HG02884 (cell line): ENCODE data around the gene AADAC.
"Not testable (repeated sequence)": the region's sequence is repeated elsewhere in the genome, so short reads cannot be mapped to it uniquely, and the experiment has no call there.

Experiments
- ATAC-seq: cut with Tn5 transposase; IDR thresholded peaks from one replicate; pipeline ENCODE4 v1.9.1; 2021; ENCODE audit warnings: mild to moderate bottlenecking, moderate library complexity; ENCODE audit not compliant: unreplicated experiment

The AADAC gene

DNA sequence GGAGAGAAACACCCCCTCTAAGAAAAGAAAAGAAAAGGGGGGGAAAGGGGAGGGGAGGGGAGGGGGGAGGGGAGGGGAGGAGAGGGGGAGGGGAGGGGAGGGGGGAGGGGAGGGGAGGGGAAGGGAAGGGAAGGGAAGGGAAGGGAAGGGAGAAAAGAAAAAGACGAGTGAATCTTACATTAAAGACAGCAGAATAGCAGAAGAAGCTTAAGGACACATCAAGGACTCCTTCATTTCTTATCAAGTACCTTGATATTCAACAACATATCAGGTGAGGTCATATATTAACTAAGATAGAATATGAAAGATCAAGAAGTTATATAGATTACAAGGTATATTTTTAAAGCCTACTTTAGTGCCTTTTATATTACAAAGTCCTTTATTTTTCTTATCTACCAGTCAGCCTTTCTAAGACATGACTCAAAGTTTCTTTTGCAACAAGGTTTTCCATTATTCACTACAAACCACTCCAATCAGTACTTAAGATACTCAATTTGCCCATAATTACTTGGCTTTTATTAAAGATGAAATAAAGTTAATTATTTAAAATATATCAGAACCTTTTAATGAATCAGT, 17.7 kb upstream of the AADAC start:
- no peak for ATAC-seq

DNA sequence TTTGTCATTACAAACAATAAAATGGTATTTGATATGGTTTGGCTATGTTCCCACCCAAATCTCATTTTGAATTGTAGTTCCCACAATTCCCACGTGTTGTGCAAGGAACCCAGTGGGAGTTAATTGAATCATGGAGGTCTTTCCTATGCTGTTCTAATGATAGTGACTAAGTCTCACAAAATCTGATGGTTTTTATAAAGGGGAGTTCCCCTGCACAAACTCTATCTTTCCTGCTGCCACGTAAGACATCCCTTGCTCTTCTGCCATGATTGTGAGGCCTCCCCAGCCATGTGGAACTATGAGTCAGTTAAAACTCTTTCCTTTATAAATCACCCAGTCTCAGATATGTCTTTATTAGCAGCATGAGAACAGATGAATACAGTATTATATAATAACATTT, 15.4 kb upstream of the AADAC start:
- ATAC-seq, result no peak

DNA sequence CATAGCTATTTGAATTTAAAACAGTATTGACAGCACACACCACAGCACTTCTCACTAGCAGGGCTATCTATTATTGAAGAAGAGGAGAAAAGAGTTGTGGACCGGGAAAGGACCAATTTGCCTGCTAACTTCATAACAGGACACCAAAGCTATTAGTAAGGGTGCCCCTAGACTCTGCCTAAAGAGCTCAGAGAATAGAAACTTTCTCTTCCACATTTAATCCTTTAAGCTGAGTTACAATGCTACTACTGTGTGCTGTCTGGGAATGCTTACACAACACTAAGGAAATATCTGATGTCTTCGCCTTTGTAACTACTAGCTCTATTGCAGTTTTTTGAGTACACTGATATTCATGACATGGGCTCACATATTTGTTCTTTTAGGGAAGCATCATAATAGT, 13.5 kb upstream of the AADAC start:
- ATAC-seq, result no peak

DNA sequence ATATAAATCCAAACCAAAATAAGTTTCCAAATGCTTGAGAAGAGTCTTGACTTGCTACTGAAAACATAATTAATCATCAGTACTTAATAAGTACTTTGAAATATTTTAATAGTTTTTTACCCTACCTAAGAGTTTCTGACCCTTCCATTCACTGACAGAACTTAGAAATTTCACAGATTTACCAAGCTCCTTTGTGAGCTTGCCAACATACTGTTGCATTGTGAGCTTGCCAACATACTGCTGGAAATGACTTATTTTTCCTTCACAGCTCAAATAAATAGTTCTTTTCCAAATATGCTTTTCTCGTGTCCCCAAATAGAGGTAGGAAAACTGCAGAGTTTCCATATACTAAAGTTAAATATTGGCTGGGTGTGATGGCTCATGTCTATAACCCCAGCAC, 9.6 kb upstream of the AADAC start:
- no peak for ATAC-seq

DNA sequence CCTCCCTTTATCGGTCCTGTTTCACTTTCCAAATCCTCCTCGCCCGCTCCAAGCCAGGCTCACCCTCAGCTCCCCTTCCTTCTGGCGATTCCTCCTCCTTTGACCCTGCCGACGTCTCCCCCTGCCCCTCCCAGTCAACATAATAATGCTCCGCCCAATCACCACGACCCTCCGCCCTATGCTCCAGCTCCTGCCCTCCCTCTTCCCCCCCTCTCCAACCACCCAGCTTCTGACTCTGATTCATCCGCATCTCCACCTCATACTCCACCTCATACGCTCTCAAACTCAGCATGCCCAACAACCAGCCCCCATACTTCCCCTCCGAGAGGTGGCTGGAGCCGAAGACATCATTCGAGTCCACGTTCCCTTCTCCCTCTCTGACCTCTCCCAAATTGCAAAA, 7.1 kb upstream of the AADAC start:
- ATAC-seq, result no peak

DNA sequence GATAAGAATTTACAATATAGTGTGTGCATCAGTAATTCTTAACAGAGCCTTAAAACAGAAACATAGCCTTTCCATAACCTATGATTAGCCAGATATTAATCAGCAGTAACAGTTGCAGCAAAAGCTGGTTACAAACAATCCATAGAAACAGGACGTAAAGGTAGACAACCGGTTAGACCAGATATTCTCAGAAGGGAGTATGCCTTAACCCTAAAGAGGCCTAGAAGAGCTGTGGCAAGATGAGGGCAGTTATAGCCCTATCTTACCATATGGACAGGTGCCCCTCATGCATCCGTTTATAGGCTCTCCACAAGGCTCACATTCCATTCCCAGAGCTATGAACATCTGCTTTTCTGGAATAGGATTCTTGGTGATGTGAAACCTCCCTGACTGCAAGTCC, 5.0 kb upstream of the AADAC start:
- ATAC-seq, result not testable (repeated sequence)

DNA sequence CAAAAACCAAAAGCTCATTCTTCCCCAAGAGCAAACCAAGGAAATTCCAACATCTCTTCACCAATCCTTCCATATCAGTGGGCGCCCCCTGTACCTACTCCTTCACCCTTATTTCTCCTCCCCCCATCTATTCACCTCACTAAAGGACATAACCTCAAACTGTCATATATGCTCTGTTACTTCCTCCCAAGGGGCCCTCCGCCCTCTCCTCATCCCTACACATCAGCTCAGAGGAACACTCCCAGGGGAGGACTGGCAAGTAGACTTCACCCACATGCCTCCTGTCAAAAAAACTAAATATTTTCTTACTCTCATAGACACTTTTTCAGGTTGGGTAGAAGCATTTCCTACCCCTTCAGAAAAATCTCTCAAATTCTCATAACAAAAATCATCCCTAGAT, 2.4 kb upstream of the AADAC start:
- no peak for ATAC-seq

DNA sequence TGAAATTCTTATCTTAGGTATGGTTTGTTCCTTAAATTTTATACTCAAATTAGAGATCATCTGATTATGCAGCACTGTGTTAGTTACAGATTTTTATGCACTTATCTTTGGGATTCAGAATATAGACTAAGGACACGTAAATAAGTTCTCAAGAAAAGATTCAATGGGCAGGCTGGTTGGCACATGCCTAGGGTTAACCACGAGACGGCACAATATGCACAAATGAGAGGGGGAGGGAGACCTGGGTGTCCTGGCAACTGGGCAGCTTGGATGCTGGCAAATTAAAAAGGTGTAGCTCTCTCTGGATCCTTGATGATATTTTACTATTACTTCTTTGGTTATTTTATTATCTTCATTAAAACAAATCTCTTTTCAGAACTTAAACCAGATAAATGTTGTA, 672 bp downstream of the AADAC start:
- no peak for ATAC-seq

DNA sequence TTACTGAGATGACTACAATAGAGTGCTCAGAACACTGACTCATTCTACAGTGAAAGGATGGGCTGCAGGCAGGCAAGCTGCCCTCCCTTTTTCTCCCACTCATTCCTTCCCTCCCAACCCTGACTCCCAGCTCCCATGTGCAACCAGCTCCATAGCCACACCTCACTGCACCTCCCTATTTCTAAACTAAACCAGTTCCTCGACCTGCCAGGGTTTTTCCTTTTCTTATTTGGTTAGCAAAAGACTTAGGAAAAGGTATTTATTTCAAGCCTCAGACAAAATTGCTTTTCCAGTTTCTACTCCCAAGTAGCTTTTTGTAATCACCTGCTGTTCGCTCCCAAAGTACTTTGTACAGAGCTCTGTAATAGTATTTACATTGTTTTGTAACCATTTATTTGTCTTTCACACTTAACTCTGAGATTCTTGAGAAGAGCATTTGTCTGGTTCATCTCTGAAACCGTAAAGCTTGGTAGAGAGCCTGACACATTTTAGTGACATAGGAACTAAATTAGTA, 2.2 kb downstream of the AADAC start:
- no peak for ATAC-seq

DNA sequence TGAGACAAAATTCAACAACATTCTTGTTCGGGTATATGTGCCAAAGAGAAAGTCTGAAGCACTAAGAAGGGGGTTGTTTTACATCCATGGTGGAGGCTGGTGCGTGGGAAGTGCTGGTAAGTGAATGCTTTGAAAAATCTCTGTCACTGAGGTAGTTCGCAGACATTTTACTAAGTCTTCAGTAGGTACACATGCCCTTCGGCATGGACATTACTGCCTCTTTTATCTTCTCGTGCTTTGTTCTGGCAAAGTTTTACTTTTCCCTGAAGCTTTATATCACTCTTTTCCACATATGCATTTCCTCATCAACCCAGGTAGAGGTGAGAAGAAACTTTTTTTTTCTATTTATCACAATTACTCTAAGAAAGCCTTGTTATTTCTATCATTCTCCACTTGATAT, 3.6 kb downstream of the AADAC start:
- ATAC-seq, result no peak

DNA sequence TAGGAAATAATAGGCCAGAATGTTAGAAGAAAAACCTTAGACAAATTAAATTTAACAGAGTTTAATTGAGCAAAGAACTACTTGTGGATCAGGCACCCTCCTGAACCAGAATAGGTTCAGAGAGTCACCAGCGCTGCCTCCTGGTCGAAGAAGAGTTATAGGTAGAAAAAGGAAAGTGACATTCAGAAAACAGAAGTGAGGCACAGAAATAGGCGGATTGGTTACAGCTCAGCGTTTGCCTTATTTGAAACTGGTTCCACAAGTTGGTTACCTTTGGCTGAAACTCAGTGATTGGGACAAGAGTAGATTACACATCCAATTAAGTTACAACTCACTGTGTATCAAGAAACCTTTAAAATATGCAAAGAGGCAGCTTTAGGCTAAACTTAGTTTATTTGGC, 4.4 kb downstream of the AADAC start:
- ATAC-seq, result no peak

DNA sequence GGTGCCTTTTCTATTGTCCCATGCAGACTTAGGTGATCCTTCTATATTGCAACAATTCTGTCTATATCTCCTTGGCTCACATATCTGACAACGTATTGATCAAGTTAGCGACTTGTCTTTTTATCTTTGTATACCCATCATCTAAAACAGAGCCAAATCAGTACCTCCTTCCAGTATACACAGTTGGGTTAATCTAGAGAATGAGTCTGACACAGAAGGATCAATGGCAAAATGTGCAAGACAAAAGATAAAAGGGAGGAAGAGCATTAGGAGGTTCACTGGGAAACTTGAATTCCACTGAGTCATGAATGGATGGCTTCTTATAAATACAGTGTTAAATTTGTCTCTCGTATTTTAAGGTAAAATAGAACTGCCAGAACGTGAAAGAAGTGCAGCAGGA, 6.0 kb downstream of the AADAC start:
- ATAC-seq, result no peak

DNA sequence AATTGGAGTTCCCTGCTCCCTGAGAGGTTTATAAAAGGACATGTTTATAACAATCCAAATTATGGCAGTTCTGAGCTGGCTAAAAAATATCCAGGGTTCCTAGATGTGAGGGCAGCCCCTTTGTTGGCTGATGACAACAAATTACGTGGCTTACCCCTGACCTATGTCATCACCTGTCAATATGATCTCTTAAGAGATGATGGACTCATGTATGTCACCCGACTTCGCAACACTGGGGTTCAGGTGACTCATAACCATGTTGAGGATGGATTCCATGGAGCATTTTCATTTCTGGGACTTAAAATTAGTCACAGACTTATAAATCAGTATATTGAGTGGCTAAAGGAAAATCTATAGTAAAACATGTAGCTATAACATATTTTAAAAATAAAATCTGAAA, 13.9 kb downstream of the AADAC start:
- no peak for ATAC-seq

DNA sequence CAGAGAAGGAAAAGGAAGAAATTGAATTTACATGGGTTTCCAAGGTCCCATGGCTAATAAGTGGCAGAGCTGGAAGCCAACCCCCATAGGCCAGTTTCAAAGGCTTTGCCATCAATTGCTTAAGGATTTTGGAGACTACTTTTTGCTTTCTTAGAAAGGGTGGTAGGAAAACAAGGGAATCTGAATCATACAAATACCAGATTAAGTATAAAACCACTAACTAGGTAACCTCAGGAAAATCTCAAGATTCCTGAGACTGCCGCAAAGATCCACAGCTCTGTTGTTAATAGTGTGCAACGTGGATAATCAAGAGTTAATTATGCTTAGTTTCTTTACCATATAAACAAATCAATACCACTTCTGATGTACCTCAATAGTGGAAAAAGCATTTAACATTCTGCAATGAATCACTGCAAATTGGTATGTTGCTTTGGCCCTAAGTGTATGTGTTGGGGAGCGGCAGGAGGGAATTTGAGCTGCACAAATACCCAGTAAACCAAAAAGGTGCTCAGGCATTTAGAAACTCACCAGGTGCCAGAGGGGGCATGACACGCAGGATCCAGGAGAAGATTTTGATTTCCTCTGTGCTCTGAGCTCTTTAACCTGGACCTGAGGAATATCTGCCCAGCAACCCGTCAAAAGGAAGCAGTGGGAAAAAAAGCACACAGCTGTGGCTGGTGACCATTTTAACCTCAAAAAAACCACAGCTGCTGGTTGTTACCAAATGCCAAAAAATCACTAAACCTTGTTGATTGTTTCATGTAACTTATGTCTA, 22.0 kb downstream of the AADAC start:
- ATAC-seq, result no peak

DNA sequence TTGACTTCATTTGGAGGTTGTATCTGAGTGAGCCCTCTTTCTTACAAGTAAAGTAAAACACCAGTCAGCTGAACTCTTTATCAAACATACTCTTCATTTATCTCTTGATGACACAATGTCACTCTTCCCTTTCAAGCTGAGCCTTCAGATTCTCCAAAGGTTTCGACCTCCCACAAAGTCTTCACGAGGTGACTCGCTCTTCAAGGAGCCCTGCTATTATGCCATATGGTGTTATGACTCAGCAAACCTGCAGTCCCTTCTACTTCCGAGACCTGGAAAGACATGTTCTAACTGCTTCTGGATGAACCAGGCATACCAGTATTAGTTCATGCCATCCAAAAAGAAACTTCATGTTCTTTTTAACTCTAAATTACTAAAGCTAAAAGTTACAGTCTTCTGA, 23.1 kb downstream of the AADAC start:
- ATAC-seq, result no peak

DNA sequence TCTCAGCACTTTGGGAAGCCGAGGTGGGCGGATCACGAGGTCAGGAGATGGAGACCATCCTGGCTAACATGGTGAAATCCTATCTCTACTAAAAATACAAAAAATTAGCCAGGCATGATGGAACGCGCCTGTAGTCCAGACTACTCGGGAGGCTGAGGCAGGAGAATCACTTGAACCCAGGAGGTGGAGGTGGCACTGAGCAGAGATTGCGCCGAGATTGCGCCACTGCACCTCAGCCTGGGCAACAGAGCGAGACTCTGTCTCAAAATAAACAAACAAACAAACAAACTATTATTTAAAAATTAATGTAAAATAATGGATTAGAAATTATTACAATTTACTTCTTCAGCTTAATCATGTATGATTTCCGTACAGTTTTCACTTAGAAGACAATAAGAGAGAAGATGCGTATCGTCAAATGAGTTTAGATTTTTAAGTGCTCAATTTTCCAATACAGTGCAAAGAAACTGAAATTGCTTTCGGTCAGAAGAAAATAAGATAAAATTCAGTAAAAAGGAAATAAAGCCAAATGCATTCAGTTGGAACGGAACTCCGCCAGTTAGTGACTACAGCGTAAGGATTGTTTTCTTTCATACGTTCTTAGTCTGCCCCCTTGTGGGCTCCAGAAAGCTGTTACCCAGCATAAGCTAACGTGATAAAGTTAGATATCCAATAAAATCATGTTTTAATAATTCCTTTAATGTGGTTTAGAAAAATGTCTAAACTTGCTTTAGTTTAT, 24.8 kb downstream of the AADAC start:
- ATAC-seq, result peak; percentile 81

DNA sequence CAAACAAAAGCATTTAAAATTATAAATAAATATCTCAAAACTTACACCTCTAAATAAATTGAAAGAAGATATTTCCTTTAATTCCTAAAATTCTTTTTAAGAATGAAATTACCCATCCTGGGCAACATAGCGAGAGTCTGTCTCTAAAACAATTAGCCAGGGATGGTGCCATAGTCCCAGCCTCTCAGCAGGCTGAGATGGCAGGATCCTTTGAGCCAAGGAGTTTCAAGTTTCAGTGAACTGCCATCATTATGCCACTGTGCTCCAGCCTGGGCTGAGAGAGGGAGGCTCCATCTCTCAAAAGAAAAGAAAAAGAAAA, 25.4 kb downstream of the AADAC start:
- ATAC-seq, result no peak

DNA sequence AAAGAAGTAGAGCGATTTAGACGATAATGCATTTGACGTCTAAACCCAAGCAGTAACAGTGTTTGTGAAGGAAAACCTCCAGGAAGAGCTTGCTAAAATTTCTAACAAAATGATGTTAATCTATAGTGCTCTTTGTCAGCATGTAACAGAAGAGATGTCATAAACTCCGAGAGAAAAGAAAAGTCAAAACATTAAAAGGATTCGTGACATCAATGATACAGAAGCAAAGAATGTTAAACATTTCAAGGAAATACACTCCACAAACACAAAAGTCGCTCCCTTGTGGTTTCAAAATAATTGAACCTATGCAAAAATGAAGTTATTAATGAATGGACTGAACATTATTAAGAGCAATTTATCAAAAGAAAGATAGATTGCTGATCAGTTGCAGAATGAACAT, 27.9 kb downstream of the AADAC start:
- ATAC-seq, result no peak

DNA sequence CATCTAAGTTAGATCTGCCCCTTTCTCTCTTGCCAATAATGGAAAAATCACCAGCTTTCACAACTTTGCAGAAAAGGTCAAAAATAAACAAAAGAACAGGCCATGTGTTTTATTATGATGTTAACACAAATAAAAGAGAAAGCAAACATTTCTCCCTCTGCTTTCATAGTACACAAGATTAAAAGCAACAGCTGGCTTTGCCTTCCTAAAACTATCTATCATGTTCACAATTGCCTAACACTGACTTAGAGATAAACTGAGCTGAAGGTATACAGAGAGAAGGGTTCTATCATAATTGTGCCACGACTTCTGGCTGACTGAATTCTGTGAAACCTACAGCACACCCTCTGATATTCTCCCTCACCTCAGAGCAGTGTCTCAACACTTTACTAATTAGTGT, 29.4 kb downstream of the AADAC start:
- ATAC-seq, result no peak

DNA sequence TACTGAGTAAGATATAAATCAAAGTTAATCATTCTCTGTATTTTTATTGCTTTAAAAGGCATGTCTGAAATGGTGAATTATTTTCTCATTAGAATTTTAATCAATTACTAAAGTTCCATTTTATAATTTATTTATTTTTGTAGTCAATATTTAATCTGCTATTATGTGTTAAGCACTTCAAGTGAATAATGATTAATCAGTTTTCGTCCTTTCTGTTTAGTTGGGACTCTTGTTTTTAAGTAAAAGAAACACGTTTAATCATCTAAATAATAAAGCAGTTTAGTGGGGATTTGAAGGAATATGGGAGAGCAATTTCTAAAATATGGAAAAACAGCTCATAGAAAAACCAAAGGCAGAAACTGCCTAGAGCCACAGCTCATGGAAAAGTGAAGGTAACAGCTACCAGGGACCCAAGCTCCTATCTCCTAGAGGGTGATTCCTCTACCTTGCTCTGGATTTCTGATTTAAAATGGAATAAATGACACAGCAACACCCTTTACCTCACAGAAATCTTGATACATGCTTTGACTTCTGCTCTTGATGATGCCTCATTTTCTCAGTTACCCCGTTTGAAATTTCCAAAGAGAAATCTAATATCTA, 31.5 kb downstream of the AADAC start:
- ATAC-seq, result no peak

DNA sequence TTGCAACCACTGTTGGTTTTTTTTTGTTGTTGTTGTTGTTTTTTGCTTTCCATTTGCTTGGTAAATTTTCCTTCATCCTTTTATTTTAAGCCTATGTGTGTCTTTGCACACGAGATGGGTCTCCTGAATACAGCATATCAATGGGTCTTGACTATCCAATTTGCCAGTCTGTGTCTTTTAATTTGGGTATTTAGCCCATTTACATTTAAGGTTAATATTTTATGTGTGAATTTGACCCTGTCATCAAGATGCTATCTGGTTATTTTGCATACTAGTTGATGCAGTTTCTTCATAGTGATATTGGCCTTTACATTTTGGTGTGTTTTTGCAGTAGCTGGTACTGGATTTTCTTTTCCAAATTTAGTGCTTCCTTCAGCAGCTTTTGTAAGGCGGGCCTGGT, 36.1 kb downstream of the AADAC start:
- not testable (repeated sequence) for ATAC-seq
